ENCODE measurements around the gene MICAL1. TPM values are rescaled to one million over a fixed set of nuclear protein-coding genes. Genes with fewer than 3 reads are reported as not detected.

Gene MICAL1
- total RNA-seq, 1 donor from 2014 or later: 40.1 TPM

GRCh38 chr6:109458774-109459531 is 3.4 kb upstream of the MICAL1 start:
- TF ChIP-seq, protein P1, sequence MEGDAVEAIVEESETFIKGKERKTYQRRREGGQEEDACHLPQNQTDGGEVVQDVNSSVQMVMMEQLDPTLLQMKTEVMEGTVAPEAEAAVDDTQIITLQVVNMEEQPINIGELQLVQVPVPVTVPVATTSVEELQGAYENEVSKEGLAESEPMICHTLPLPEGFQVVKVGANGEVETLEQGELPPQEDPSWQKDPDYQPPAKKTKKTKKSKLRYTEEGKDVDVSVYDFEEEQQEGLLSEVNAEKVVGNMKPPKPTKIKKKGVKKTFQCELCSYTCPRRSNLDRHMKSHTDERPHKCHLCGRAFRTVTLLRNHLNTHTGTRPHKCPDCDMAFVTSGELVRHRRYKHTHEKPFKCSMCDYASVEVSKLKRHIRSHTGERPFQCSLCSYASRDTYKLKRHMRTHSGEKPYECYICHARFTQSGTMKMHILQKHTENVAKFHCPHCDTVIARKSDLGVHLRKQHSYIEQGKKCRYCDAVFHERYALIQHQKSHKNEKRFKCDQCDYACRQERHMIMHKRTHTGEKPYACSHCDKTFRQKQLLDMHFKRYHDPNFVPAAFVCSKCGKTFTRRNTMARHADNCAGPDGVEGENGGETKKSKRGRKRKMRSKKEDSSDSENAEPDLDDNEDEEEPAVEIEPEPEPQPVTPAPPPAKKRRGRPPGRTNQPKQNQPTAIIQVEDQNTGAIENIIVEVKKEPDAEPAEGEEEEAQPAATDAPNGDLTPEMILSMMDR (conservative IDR thresholded peaks at IDR 0.05; ENCODE audit: low read depth, low read length): no peak
- H3K4me3 ChIP-seq (ENCODE audit: low read depth, low read length): no peak overlapping the region
- DNase-seq (ENCODE audit: low read depth): no peak

- H3K4me3 ChIP-seq (ENCODE audit: low read depth, low read length): no peak overlapping the region
- TF ChIP-seq, protein P1 (conservative IDR thresholded peaks at IDR 0.05; ENCODE audit: low read depth, low read length): no peak
- no peak for DNase-seq (ENCODE audit: low read depth)
These were observed 2.0 kb upstream of the MICAL1 start for GRCh38 chr6:109457562-109457996.

DNA sequence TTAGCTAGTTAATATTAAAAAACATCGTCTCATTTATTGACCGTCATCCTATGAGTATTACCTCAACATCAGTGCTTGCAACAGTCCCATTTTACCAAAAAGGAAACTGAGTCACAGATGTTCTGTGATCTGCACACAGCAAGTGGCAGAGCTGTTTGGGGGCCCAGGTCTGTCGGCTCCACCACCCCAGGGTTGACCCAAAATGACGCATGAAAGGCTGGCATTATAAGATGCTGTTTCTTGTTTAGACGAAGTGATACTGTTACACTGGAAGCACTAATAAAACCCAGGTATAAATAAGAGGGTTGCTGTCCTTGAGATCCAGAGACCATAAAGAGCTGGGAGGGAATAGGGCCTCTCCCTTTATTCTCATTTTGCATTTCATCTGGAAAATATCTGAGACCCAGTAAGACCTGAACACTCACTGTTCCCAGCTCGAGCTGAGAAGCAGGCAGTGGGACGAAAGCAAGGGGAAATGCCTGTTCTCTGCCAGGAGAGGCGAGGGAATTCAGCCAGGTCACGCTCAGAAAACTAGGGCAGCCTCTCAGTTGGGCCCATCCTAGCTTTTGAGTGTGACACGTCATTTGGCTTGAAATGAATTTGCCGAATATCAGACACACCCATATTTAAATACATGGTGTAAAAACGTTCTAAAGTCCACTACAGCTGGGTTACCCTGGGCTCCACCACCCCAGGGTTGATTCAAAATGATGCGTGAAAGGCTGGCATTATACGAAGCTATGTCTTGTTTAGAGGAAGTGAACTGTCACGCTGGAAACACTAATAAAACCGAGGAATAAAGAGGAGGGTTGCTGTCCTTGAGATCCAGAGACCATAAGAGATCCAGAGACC is 1.4 kb upstream of the MICAL1 start:
- peak overlapping the region; percentile 89 for H3K4me3 ChIP-seq (ENCODE audit: low read depth, low read length)
- TF ChIP-seq, protein P1 (conservative IDR thresholded peaks at IDR 0.05; ENCODE audit: low read depth, low read length): no peak
- DNase-seq (ENCODE audit: low read depth): no peak

GRCh38 chr6:109456111-109456583 is 575 bp upstream of the MICAL1 start:
- TF ChIP-seq, protein P1 (conservative IDR thresholded peaks at IDR 0.05; ENCODE audit: low read depth, low read length): no peak
- peak overlapping the region; percentile 89 for H3K4me3 ChIP-seq (ENCODE audit: low read depth, low read length)
- no peak for DNase-seq (ENCODE audit: low read depth)

DNA sequence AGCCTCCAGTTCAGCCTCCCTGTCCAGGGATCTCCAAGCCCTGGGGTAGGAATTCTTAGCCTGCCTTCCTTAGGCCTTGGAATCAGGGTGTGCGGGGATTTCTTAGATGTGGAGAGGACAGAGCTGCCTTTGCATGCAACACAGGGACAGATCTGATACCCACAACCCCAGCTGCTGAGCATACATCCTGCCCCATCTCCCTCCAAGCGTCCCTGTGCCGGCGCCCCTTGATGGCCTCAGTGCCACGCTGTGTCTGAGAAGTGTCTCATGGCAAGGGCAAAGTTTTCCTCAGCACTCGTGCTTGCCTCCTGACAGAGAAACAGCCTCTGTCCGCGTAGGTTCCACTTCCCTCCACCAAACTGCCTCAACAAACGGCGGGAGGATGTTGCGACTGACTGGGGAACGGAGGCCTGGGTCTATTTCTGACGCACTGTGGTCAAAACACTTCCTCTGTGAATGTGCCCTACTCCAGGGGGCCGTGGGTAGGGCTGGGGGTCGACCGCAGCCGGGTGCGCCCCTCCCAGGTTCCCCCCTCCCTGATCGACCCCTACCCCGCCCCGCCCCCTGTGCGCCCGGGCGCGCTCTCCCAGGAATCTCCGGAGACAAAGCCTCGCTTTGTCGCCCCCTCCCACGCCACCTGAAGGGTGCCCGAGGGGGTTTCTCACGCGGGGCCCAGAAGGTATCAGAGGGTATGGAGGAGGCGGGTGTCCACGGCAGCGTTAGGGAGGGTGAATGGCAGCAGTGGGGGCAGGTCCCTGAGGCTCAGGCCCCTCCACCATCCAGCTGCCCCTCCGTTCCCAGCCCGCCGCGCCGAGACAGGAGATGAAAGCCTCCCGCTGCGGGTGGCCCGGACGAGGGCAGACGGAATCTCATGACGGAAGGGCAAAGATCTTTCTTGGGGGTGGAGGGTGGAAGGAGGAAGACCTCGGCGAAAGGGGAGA is 806 bp downstream of the MICAL1 start:
- no peak for DNase-seq (ENCODE audit: low read depth)
- H3K4me3 ChIP-seq (ENCODE audit: low read depth, low read length): peak overlapping the region; percentile 89
- TF ChIP-seq, protein P1 (conservative IDR thresholded peaks at IDR 0.05; ENCODE audit: low read depth, low read length): no peak
